ENCODE results near the gene PTPRA. TPM values are rescaled to one million over a fixed set of nuclear protein-coding genes. Genes with fewer than 3 reads are reported as not detected.
A peak's percentile ranks its signal among the peaks of the same experiment; 100 is the strongest.

Gene PTPRA
- total and polyA plus RNA-seq, 2 of the 13 experiments (the other 11 are each of a cell fraction or from before 2014, with no cell fraction given): 47.2 to 127 TPM

- TF ChIP-seq TP53 (CRISPR knock-in tag; conservative IDR thresholded peaks at IDR 0.05) (no peak), ZNF232 (CRISPR knock-in tag; IDR thresholded peaks at IDR 0.05; ENCODE audit: borderline replicate concordance) (no peak), ZBTB40 (IDR thresholded peaks at IDR 0.05) (no peak), ZBTB40 (CRISPR knock-in tag; IDR thresholded peaks at IDR 0.05) (peak; percentile 11; the same call in 1 of the 2 replicates), SMYD3 (CRISPR knock-in tag; IDR thresholded peaks at IDR 0.05) (no peak; the same call in 1 of the 2 replicates), ZNF563 (CRISPR knock-in tag; IDR thresholded peaks at IDR 0.05) (0 out of 2 replicates have a peak, but pooled peaks have one; percentile 18), MAX (IDR thresholded peaks at IDR 0.05) (peak; percentile 42; the same call in 1 of the 2 replicates), RARA (CRISPR knock-in tag; IDR thresholded peaks at IDR 0.05) (no peak; the same call in 1 of the 2 replicates), CENPX (CRISPR knock-in tag; IDR thresholded peaks at IDR 0.05) (no peak), RBM39 (IDR thresholded peaks at IDR 0.05; ENCODE audit: low read depth, low read length, poor library complexity, severe bottlenecking) (no peak), ZC3H4 (CRISPR knock-in tag; IDR thresholded peaks at IDR 0.05; ENCODE audit: borderline replicate concordance) (no peak), RBAK (CRISPR knock-in tag; IDR thresholded peaks at IDR 0.05) (peak; percentile 49; the same call in 1 of the 2 replicates), MXI1 (IDR thresholded peaks at IDR 0.05; ENCODE audit: borderline replicate concordance, low read depth, low read length) (0 out of 3 replicates have a peak, but pooled peaks have one; percentile 85), ZNF30 (CRISPR knock-in tag; IDR thresholded peaks at IDR 0.05) (no peak; the same call in 1 of the 2 replicates), NFKB2 (CRISPR knock-in tag; IDR thresholded peaks at IDR 0.05; ENCODE audit: borderline replicate concordance) (peak; percentile 21; the same call in 1 of the 2 replicates), STAT5B (CRISPR knock-in tag; IDR thresholded peaks at IDR 0.05) (peak; percentile 83; the same call in 1 of the 2 replicates), E2F1 (CRISPR knock-in tag; IDR thresholded peaks at IDR 0.05) (peak; percentile 88), ATF7-NPFF (CRISPR knock-in tag; IDR thresholded peaks at IDR 0.05; ENCODE audit: low read depth) (peak; percentile 66; the same call in 1 of the 2 replicates), ZNF224 (CRISPR knock-in tag; IDR thresholded peaks at IDR 0.05) (no peak; the same call in 1 of the 2 replicates), SRF (IDR thresholded peaks at IDR 0.05; ENCODE audit: low read depth, low read length) (no peak)
Measured at GRCh38 chr20:2873010-2873746, at the start of gene PTPRA (continued).
